ENCODE measurements around the gene GALNT15.

Gene GALNT15

GRCh38 chr3:16255726-16256125, 81.2 kb downstream of the GALNT15 start:
- no peak for DNase-seq

DNA sequence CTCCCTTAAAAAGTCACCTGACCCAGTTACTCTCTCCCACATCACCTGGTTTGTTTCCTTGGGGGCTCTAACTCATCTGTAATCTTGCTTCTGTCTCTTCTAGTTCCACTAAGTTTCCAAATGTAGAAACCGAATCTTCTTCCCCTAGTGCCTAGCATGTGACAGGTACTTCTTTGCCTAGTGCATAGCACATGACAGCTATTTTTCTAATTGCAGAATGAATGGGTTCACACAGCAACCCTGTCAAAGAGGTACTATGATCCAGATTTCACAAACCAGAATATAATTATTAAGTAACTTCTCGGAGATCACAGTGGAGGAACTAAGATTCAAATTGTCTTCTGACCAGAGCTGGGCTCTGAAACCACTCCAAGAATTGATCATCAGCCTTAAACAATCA, 82.8 kb downstream of the GALNT15 start:
- DNase-seq: no peak

GRCh38 chr3:16258177-16258576, 83.7 kb downstream of the GALNT15 start:
- DNase-seq: no peak

- no peak for DNase-seq
Measured at GRCh38 chr3:16258866-16259265, 84.4 kb downstream of the GALNT15 start.

DNA sequence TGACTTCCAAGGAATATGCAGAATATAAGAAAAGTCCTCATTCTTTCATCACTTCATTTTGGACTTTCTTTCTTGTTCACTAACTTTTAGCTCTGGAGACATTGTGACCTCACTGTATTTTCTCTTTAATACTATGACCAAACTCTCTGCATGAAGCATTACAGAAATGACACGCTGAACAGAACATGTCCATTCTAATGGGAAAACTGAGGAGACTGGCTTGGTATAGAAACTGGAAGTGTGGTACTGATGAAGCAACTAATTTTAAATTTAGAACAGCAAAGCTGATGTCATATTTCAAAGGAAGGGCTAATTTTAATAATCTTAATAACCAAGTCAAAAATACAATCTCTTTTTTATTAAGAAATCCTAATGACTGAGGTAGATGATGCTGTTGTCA, 85.6 kb downstream of the GALNT15 start:
- no peak for DNase-seq

DNA sequence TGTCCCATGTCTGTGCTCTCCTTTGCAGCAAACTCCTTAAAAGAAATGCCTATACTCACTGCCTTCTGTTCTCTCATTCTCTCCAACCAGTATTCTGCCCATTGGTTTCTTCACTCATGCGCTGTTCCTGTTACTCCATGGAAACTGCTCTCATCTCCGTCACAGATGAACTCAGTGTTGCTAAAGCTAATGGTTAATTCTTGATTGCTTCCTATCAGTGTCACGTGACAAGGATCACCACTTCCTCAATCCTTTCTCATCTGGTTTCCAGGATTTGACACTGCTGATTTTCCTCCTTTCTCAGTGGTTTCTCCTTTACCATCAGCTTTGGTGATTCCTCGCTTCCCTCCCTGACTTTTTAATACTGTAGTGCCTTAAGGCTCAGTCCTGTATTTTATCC, 87.7 kb downstream of the GALNT15 start:
- no peak for DNase-seq

- no peak for DNase-seq
Measured at GRCh38 chr3:16264174-16264707, 89.8 kb downstream of the GALNT15 start.

- peak; percentile 100 for DNase-seq
Measured at GRCh38 chr3:16264708-16265454, 90.4 kb downstream of the GALNT15 start, which contains the start of the genes DPH3 and OXNAD1. Gene DPH3, minus strand, starts transcription at chr3:16264943. Its CDS starts 67 bp downstream, at chr3:16264876. Gene OXNAD1, plus strand, starts transcription at chr3:16265212. Its CDS starts 5,741 bp downstream, at chr3:16270953.

- DNase-seq: no peak
Measured at GRCh38 chr3:16265455-16265786, 90.9 kb downstream of the GALNT15 start.

DNA sequence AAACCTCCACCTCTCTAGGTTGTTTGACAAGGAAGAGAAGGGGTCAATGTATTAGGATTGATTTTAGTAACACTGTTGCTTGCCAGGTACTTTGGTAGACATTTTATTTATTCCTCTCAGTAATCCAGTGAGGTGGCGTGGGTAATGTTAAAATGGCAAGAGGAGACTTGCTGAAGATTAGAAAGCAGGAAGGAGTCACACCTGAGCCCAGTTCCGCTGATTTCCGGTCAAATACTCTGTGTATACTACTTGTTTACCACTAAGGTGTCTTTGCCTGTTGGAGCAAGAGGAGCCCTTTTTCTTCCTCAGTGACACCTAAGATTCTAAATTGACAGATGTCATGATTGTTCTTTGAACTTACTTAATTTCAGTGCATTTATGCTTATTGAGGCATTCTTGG, 92.2 kb downstream of the GALNT15 start:
- DNase-seq: peak; percentile 35

DNA sequence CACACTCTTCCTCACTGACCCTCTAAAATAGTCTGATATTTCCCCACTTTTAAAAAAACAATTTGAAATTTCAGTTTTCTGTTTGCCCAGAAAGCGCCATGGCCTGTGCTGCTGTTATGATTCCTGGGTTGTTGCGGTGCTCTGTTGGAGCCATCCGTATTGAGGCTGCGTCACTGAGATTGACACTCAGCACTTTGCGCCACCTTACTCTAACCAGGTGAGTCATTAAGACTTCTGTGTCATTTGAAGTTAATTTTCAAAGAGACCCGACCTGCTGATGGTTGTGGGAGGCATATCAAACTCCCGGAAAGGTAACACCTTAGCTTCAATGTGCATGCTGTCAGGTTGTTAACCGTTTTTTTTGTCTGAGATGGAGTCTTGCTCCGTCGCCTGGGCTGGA, 96.4 kb downstream of the GALNT15 start:
- DNase-seq: no peak

GRCh38 chr3:16272588-16272987, 98.1 kb downstream of the GALNT15 start:
- DNase-seq: no peak

DNA sequence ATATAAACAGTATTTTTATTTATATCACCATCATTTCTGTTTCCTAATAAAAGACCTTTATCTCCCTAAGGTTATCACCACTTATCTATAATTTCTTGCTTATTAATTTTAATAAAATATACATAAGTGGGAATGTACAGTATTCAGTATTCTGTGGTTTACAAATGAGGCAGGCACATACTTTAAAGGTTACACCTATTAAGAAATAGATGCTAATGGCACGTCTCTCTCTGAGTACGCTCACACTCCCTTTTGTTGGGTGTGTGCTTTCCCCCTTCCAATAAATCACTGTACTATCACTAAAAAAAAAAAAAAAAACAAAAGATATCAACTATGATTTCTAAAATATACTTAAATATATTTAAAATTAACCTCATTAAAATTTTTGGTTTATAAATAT, 99.4 kb downstream of the GALNT15 start:
- DNase-seq: no peak

DNA sequence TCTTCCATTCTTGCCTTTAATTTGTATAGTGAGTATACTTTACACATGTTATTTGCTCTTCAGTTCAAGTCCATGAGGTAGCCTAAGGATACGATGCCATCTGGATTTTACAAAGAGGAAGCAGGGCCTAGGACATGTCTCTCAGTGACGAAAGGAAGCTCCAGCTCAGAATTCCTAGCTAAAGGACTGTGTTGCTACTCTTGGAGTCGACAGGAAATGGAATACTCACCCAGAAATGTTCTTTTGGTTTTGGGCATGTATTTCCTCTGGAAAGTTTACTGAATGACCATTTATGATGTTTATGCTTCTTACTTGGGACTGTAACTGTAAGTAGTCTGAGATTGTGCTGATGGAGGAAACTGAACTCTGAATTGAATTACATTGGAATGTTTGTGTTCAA, 103.0 kb downstream of the GALNT15 start:
- DNase-seq: no peak

GRCh38 chr3:16279010-16279801, 104.7 kb downstream of the GALNT15 start:
- no peak for DNase-seq

DNA sequence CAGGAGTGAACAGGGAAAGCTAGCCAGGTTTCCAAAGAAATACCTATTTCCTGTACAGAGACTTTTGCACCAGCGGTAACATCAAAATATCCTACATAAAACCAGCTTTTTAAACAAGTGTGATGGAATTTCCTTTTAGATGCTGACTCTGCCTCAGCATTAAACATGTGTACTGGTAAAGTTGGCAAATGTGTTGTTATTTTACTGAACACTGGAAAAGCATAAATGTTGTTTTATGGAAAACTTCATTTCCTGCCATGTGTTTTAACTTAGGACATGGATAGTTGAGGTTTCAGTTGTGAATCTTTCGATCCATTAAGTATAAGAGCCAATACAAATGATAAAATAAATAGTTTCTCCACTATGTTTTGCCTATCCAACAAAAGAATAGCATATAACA, 106.2 kb downstream of the GALNT15 start:
- DNase-seq: no peak
